HepG2 (cell line): Measurements from ENCODE around the gene GUK1. TPM values are rescaled to one million over a fixed set of nuclear protein-coding genes. Genes with fewer than 3 reads are reported as not detected.

Experiments used
- ARID4A ChIP-seq: sonication (generic); formaldehyde crosslinking; IDR thresholded peaks from 2 replicates; pipeline ENCODE4 v1.5.0; 2020; ENCODE audit warnings: mild to moderate bottlenecking, missing genetic modification reagents, borderline replicate concordance
- ARNT ChIP-seq: fragments of 450-650 bp; IDR thresholded peaks from 2 replicates; pipeline ENCODE4 v1.6.1; 2017
- ASH2L ChIP-seq: fragments of 300-600, 200-600 bp; sonication (generic); IDR thresholded peaks from 2 replicates; pipeline ENCODE4 v1.7.0; 2017; ENCODE audit warnings: low read depth, mild to moderate bottlenecking, moderate library complexity, mixed read lengths, low read length; ENCODE audit not compliant: insufficient read length
- BRF2 ChIP-seq: sonication (generic); formaldehyde crosslinking; IDR thresholded peaks from 2 replicates; pipeline ENCODE4 v1.8.1; 2022; ENCODE audit warnings: mild to moderate bottlenecking, missing genetic modification reagents
- DR1 ChIP-seq: sonication (generic); formaldehyde crosslinking; IDR thresholded peaks from 2 replicates; pipeline ENCODE4 v1.8.0; 2021; ENCODE audit warnings: mild to moderate bottlenecking, missing genetic modification reagents, inconsistent platforms
- EHMT2 ChIP-seq: fragments of 200-600 bp; sonication (generic); IDR thresholded peaks from 2 replicates; pipeline ENCODE4 v1.7.0; 2017; ENCODE audit warnings: antibody characterized with exemption, low read depth, low read length, borderline replicate concordance
- GTF2F1 ChIP-seq: fragments of 150-350 bp; IDR thresholded peaks from 2 replicates; pipeline ENCODE4 v1.6.1; 2014; ENCODE audit warnings: low read length
- HCFC1 ChIP-seq: fragments of 150-350 bp; IDR thresholded peaks from 2 replicates; pipeline ENCODE4 v1.6.1; 2014; ENCODE audit warnings: low read depth, low read length
- HNF4A ChIP-seq: sonication (generic); formaldehyde crosslinking; IDR thresholded peaks from 2 replicates; pipeline ENCODE4 v1.4.0; 2020; ENCODE audit warnings: missing genetic modification reagents
- KLF15 ChIP-seq: sonication (generic); formaldehyde crosslinking; IDR thresholded peaks from 2 replicates; pipeline ENCODE4 v1.8.1; 2023; ENCODE audit warnings: borderline replicate concordance, mild to moderate bottlenecking, inconsistent platforms, missing genetic modification reagents, mixed read lengths
- MTF2 ChIP-seq: sonication (generic); formaldehyde crosslinking; IDR thresholded peaks from 2 replicates; pipeline ENCODE4 v1.5.0; 2020; ENCODE audit warnings: missing genetic modification reagents, borderline replicate concordance
- MZF1 ChIP-seq: sonication (generic); formaldehyde crosslinking; IDR thresholded peaks from 2 replicates; pipeline ENCODE4 v1.8.1; 2023; ENCODE audit warnings: mild to moderate bottlenecking, missing genetic modification reagents, borderline replicate concordance
- NCOA1 ChIP-seq: sonication (generic); formaldehyde crosslinking; IDR thresholded peaks from 2 replicates; pipeline ENCODE4 v1.9.0; 2021; ENCODE audit warnings: missing genetic modification reagents
- NFIB ChIP-seq: sonication (generic); formaldehyde crosslinking; IDR thresholded peaks from 2 replicates; pipeline ENCODE4 v1.9.0; 2021; ENCODE audit warnings: missing genetic modification reagents, mild to moderate bottlenecking, borderline replicate concordance
- NPAS2 ChIP-seq: sonication (generic); formaldehyde crosslinking; IDR thresholded peaks from 2 replicates; pipeline ENCODE4 v1.8.0; 2022; ENCODE audit warnings: mild to moderate bottlenecking, missing genetic modification reagents, borderline replicate concordance
- NR3C1 ChIP-seq: sonication (generic); formaldehyde crosslinking; IDR thresholded peaks from 2 replicates; pipeline ENCODE4 v1.4.0; 2020; ENCODE audit warnings: missing genetic modification reagents
- RFXAP ChIP-seq: sonication (generic); formaldehyde crosslinking; IDR thresholded peaks from 2 replicates; pipeline ENCODE4 v1.4.0; 2020; ENCODE audit warnings: missing genetic modification reagents, borderline replicate concordance
- TAF15 ChIP-seq: fragments of 200-400 bp; formaldehyde crosslinking; IDR thresholded peaks from one replicate; pipeline ENCODE4 v1.6.1; 2018; ENCODE audit warnings: mild to moderate bottlenecking, low read depth, low read length; ENCODE audit not compliant: poor library complexity, severe bottlenecking
- U2AF1 ChIP-seq: fragments of 200-400 bp; formaldehyde crosslinking; optimal IDR thresholded peaks from 2 replicates; pipeline ENCODE3; 2017; ENCODE audit warnings: mild to moderate bottlenecking, low read depth, low read length
- ZFP37 ChIP-seq: sonication (generic); formaldehyde crosslinking; IDR thresholded peaks from 2 replicates; pipeline ENCODE4 v1.4.0; 2020; ENCODE audit warnings: missing genetic modification reagents, borderline replicate concordance
- ZNF879 ChIP-seq: sonication (generic); formaldehyde crosslinking; IDR thresholded peaks from 2 replicates; pipeline ENCODE4 v1.8.1; 2023; ENCODE audit warnings: missing genetic modification reagents
- ZUFSP ChIP-seq: sonication (generic); formaldehyde crosslinking; IDR thresholded peaks from 2 replicates; pipeline ENCODE4 v1.9.0; 2021; ENCODE audit warnings: missing genetic modification reagents, mild to moderate bottlenecking, borderline replicate concordance
- polyA plus RNA-seq, 8 experiments: library from polyadenylated mRNA; depleted of rRNA in 3 of 8; stranded (reverse) in 7 of 8; unstranded in 1 of 8; fragments of >200 nt; fragmentation: Illumina TruSeq in 4 of 8; extraction: Trizol in 4 of 8; gene quantifications; 2 replicates each; pipeline versions ENCODE4 v1.2.1 to v1.2.3, GENCODE V29; 2011 to 2016; ENCODE audit warnings: low read depth in 4 of 8, missing spikeins in 1 of 8, mixed read lengths in 1 of 8; ENCODE audit not compliant: insufficient read depth in 1 of 8
- total RNA-seq, 5 experiments: library from RNA; depleted of rRNA; stranded (reverse); fragments of >200 nt; fragmentation: Illumina TruSeq; extraction: Trizol; gene quantifications; 2 replicates each; pipeline ENCODE4 v1.2.3, GENCODE V29; 2016; ENCODE audit warnings: low read depth in 1 of 5

Gene GUK1
- total and polyA plus RNA-seq, 2 of the 13 experiments (the other 11 are each of a cell fraction or from before 2014, with no cell fraction given), result 116 to 154 TPM

- TF ChIP-seq NCOA1 (CRISPR knock-in tag) (no peak), U2AF1 (peak; percentile 72), ASH2L (peak; percentile 57), NFIB (CRISPR knock-in tag) (no peak), ARID4A (CRISPR knock-in tag) (peak; percentile 98), MZF1 (CRISPR knock-in tag) (no peak), ZUFSP (CRISPR knock-in tag) (no peak), NR3C1 (CRISPR knock-in tag) (no peak), ARNT (no peak), HCFC1 (peak; percentile 54), EHMT2 (no peak), GTF2F1 (no peak), ZFP37 (no peak), RFXAP (CRISPR knock-in tag) (peak; percentile 81), MTF2 (CRISPR knock-in tag) (peak; percentile 62; the same call in 1 of the 2 replicates), BRF2 (CRISPR knock-in tag) (no peak), DR1 (CRISPR knock-in tag) (peak; percentile 26; the same call in 1 of the 2 replicates), ZNF879 (CRISPR knock-in tag) (no peak), NPAS2 (no peak), KLF15 (CRISPR knock-in tag) (no peak), TAF15 (no peak), HNF4A (CRISPR knock-in tag) (no peak)
These were observed at the start of gene GUK1 (continued) for GRCh38 chr1:228139931-228140723.
